ENCODE measurements around the gene FBRSL1. TPM values are rescaled to one million over a fixed set of nuclear protein-coding genes. Genes with fewer than 3 reads are reported as not detected.

FBRSL1 gene
- total RNA-seq, 3 donors from 2014 or later: 3.5 to 9.8 (median 7.2) TPM

DNA sequence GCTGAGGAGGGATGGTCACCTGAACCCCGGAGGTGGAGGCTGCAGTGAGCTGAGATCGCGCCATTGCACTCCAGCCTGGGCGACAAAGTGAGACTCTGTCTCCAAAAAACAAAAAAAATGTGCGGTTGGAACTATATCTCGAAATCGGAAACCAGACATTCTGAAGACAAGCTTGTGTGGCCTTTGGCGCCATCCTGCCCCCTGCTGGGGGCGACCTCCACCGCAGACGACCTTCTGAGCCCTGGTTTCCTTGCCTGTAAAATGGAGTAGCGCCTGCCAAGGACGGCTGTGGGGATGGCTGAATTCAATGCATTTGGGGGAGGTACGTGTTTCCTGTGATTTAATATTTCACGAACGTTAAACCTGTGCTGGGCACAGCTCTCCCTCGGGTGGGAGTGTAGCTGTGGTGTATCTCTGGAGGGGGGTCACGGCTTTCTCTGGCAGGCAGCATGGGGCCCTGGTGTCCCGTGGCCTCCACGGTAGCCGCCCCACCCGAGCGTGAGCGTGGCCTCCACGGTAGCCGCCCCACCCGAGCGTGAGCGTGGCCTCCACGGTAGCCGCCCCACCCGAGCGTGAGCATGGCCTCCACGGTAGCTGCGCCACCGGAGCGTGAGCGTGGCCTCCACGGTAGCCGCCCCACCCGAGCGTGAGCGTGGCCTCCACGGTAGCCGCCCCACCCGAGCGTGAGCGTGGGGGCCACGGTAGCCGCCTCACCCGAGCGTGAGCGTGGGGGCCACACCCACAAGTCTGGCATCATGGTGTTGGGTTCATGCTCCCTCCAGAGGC, 65.1 kb downstream of the FBRSL1 start:
- intact Hi-C loops (cut with DNase I; ENCODE audit: low total_unique reads): no loop called here
- Histone ChIP-seq H3K27me3 (no peaks in the 10 kb centered on the region), H3K4me1 (no peaks in the 10 kb centered on the region), H3K4me3 (no peak overlapping the region), H3K36me3 (no peaks in the 10 kb centered on the region), H3K9me3 (no peaks in the 10 kb centered on the region), H3K27ac (no peak overlapping the region)
- DNase-seq (ENCODE audit: low spot score in 2 of 2): no peak
- TF ChIP-seq, protein P1, sequence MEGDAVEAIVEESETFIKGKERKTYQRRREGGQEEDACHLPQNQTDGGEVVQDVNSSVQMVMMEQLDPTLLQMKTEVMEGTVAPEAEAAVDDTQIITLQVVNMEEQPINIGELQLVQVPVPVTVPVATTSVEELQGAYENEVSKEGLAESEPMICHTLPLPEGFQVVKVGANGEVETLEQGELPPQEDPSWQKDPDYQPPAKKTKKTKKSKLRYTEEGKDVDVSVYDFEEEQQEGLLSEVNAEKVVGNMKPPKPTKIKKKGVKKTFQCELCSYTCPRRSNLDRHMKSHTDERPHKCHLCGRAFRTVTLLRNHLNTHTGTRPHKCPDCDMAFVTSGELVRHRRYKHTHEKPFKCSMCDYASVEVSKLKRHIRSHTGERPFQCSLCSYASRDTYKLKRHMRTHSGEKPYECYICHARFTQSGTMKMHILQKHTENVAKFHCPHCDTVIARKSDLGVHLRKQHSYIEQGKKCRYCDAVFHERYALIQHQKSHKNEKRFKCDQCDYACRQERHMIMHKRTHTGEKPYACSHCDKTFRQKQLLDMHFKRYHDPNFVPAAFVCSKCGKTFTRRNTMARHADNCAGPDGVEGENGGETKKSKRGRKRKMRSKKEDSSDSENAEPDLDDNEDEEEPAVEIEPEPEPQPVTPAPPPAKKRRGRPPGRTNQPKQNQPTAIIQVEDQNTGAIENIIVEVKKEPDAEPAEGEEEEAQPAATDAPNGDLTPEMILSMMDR (IDR thresholded peaks at IDR 0.05): no peak
- no peak for TF ChIP-seq POLR2A (IDR thresholded peaks at IDR 0.05)
- no peak for TF ChIP-seq POLR2AphosphoS5 (IDR thresholded peaks at IDR 0.05)

DNA sequence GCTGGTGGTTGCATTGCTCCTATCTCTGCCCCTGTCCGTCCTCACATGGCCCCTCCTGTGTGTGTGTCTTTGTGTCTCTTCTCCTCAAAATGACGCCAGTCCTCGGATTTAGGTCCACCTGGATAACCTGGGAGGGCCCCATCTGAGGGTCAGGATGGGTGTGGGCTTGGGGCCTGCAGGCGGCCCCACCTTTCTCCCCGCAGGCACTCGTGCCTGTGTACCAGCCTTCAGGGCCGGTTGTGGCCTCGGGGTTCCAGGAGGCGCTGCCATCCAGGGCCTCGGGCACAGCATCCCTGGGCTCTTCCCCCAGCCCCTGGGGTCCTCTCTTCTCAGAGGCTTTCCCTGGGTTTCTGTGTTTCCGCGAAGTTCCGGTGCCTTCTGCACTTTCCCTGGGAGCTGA, 65.7 kb downstream of the FBRSL1 start:
- DNase-seq (ENCODE audit: low spot score in 2 of 2): no peak
- Histone ChIP-seq H3K27me3 (no peaks in the 10 kb centered on the region), H3K9me3 (no peaks in the 10 kb centered on the region), H3K4me3 (no peak overlapping the region), H3K4me1 (no peaks in the 10 kb centered on the region), H3K27ac (no peak overlapping the region), H3K36me3 (no peaks in the 10 kb centered on the region)
- intact Hi-C loops (cut with DNase I; ENCODE audit: low total_unique reads): no loop called here
- TF ChIP-seq POLR2AphosphoS5 (IDR thresholded peaks at IDR 0.05) (no peak), POLR2A (IDR thresholded peaks at IDR 0.05) (no peak)
- TF ChIP-seq, protein P1 (IDR thresholded peaks at IDR 0.05): no peak

DNA sequence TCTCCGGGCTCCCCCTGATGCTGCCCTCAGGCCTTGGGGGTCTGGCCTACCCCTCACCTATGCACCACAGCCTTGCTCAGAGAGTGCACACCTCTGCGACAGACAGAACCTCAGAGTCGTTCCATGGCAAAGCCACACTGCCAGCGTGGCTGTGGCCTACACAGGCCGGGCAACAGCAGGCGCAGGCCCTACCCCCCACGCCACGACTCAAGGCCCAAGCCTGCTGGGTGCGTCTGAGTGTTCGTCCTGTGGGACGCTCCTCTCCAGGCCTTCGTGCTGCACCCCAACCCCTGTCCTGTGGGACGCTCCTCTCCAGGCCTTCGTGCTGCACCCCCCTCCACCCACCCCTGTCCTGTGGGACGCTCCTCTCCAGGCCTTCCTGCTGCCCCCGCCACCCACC, 66.3 kb downstream of the FBRSL1 start:
- Histone ChIP-seq H3K27ac (no peak overlapping the region), H3K27me3 (no peaks in the 10 kb centered on the region), H3K4me1 (no peaks in the 10 kb centered on the region), H3K9me3 (no peaks in the 10 kb centered on the region), H3K4me3 (no peak overlapping the region), H3K36me3 (no peaks in the 10 kb centered on the region)
- intact Hi-C loops (cut with DNase I; ENCODE audit: low total_unique reads): no loop called here
- no peak for DNase-seq (ENCODE audit: low spot score in 2 of 2)
- TF ChIP-seq POLR2AphosphoS5 (IDR thresholded peaks at IDR 0.05) (no peak), POLR2A (IDR thresholded peaks at IDR 0.05) (no peak)
- TF ChIP-seq, protein P1 (IDR thresholded peaks at IDR 0.05): no peak

DNA sequence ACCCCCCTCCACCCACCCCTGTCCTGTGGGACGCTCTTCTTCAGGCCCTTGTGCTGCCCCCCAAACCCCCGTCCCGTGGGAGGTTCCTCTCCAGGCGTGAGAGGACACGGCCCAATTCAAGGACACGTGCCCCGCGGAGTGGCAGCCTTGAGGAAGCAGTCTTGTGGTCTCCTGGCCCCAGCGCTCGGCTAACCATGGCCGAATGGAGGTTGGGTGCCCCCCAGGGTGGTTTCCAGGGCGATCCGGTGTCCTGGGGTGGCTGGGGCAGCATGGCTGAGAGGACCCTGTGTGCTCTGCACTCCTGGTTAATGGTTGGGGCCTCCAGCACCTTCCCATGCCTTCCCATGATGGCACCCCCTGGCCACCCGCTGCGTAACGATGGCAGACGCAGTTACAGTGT, 66.8 kb downstream of the FBRSL1 start:
- intact Hi-C loops (cut with DNase I; ENCODE audit: low total_unique reads): no loop called here

More for the DNA sequence above, 66.8 kb downstream of the FBRSL1 start:
- no peak for TF ChIP-seq POLR2A (IDR thresholded peaks at IDR 0.05)
- TF ChIP-seq POLR2AphosphoS5 (IDR thresholded peaks at IDR 0.05): no peak
- TF ChIP-seq, protein P1 (IDR thresholded peaks at IDR 0.05): no peak
- no peaks in the 10 kb centered on the region for H3K4me1 ChIP-seq
- no peaks in the 10 kb centered on the region for H3K36me3 ChIP-seq
- no peak overlapping the region for H3K4me3 ChIP-seq
- no peak overlapping the region for H3K27ac ChIP-seq
- H3K27me3 ChIP-seq: no peaks in the 10 kb centered on the region
- no peak for DNase-seq (ENCODE audit: low spot score in 2 of 2)
- no peaks in the 10 kb centered on the region for H3K9me3 ChIP-seq

Measured in breast epithelium (tissue), 4 donors.